K562 (cell line): ENCODE data around the gene NLK. TPM values are rescaled to one million over a fixed set of nuclear protein-coding genes. Genes with fewer than 3 reads are reported as not detected.

Experiments
- ATAC-seq: fragments of 200-7000 bp; cut with Tn5 transposase; 3 replicates; pipeline ENCODE4 v1.9.1; 2020; ENCODE audit warnings: moderate library complexity
- BruUV-seq: library from RNA; stranded (reverse); fragments of 400-500 nt; replicated peaks from 2 replicates; lab custom pipeline; 2021; lab: Mats Ljungman, UMichigan
- CTCF ChIA-PET: fragments of 300-600 bp; formaldehyde crosslinking; extraction: SDS; loops from one replicate; lab custom pipeline; 2021; ENCODE audit warnings: low intra/inter-chr PET ratio; lab: Yijun Ruan, JAX
- POLR2A ChIA-PET: fragments of 300-600, 350-650 bp; sonication (Branson Sonifier 250); formaldehyde crosslinking; extraction: SDS; loops from one replicate; lab custom pipeline; 2021; ENCODE audit warnings: antibody characterized with exemption, inconsistent platforms; lab: Yijun Ruan, JAX
- DNase-seq, 4 experiments: peaks; one replicate each; pipeline versions ENCODE4 v3.0.0 to v3.0.0-alpha.2; 2011 to 2018; ENCODE audit warnings: low spot score in 3 of 4, mixed read lengths in 3 of 4; ENCODE audit errors: extremely low read depth in 1 of 4
- FAIRE-seq: peaks from 2 replicates; lab custom pipeline; 2011; peaks lifted over from hg19 to GRCh38; lab: Jason Lieb, UNC
- H2AFZ ChIP-seq: 2 replicates; pipeline ENCODE4 v1.6.0; 2011; ENCODE audit warnings: low read depth, low read length, control low read depth, inconsistent platforms
- H3K27ac ChIP-seq: fragments of 200-600 bp; 3 replicates; pipeline ENCODE4 v1.8.0; 2011; ENCODE audit warnings: low read depth, mild to moderate bottlenecking, control low read depth, inconsistent platforms, low read length, moderate library complexity, mixed read lengths; ENCODE audit errors: extremely low read depth
- H3K27me3 ChIP-seq, 2 experiments: fragments of 300-600 bp in 1 of 2; 2 replicates in 1 of 2; 3 replicates in 1 of 2; pipeline versions ENCODE4 v1.6.0 to v1.8.0; 2011; ENCODE audit warnings: inconsistent platforms in 2 of 2, low read length in 2 of 2, mild to moderate bottlenecking in 1 of 2, mixed read lengths in 1 of 2, moderate library complexity in 1 of 2; ENCODE audit not compliant: control insufficient read depth in 2 of 2, insufficient read depth in 2 of 2
- H3K36me3 ChIP-seq: fragments of 300-600 bp; 3 replicates; pipeline ENCODE4 v1.8.0; 2011; ENCODE audit warnings: mild to moderate bottlenecking, low read length, inconsistent platforms; ENCODE audit not compliant: control insufficient read depth, insufficient read depth
- H3K4me1 ChIP-seq, 2 experiments: fragments of 200-600 bp in 1 of 2; replicated peaks in 1 of 2; 2 replicates in 1 of 2; 3 replicates in 1 of 2; pipeline versions ENCODE4 v1.5.1 to v1.8.0; 2011; ENCODE audit warnings: inconsistent platforms in 2 of 2, low read length in 2 of 2, mild to moderate bottlenecking in 1 of 2, mixed read lengths in 1 of 2, moderate library complexity in 1 of 2; ENCODE audit not compliant: control insufficient read depth in 2 of 2, insufficient read depth in 2 of 2
- H3K4me2 ChIP-seq: 2 replicates; pipeline ENCODE4 v1.6.1; 2011; ENCODE audit warnings: low read length, control low read depth, inconsistent platforms, mixed read lengths; ENCODE audit not compliant: insufficient read depth
- H3K4me3 ChIP-seq: fragments of 200-600 bp; sonication (generic), shearing (Covaris generic); 2 replicates; pipeline ENCODE4 v1.5.1; 2016; ENCODE audit warnings: control low read depth, inconsistent platforms
- H3K79me2 ChIP-seq: fragments of 200-600 bp; 3 replicates; pipeline ENCODE4 v1.8.0; 2011; ENCODE audit warnings: low read length, inconsistent platforms; ENCODE audit not compliant: control insufficient read depth, insufficient read depth
- H3K9ac ChIP-seq, 2 experiments: 2 replicates each; pipeline versions ENCODE4 v1.6.0 to v1.6.1; 2011; ENCODE audit warnings: low read depth in 2 of 2, low read length in 2 of 2, control low read depth in 1 of 2, inconsistent platforms in 1 of 2, mild to moderate bottlenecking in 1 of 2, mixed read lengths in 1 of 2; ENCODE audit not compliant: insufficient read depth in 1 of 2
- H3K9me1 ChIP-seq: one replicate; pipeline ENCODE4 v1.6.0; 2011; ENCODE audit warnings: inconsistent platforms, mild to moderate bottlenecking, low read length, moderate library complexity; ENCODE audit not compliant: control insufficient read depth, insufficient read depth
- H3K9me3 ChIP-seq: replicated peaks from 2 replicates; pipeline ENCODE4 v1.5.1; 2011; ENCODE audit warnings: low read depth, low read length, inconsistent platforms; ENCODE audit not compliant: control insufficient read depth, insufficient read depth
- H4K20me1 ChIP-seq: replicated peaks from 2 replicates; pipeline ENCODE4 v1.6.1; 2011; ENCODE audit warnings: low read length, inconsistent platforms, mixed read lengths; ENCODE audit not compliant: control insufficient read depth, insufficient read depth
- ASH1L ChIP-seq: fragments of 450-650 bp; IDR thresholded peaks from 2 replicates; pipeline ENCODE4 v1.6.1; 2018; ENCODE audit warnings: borderline replicate concordance, mild to moderate bottlenecking, low read depth; ENCODE audit not compliant: partially characterized antibody
- BACH1 ChIP-seq: fragments of 200-800 bp; sonication (Bioruptor generic); IDR thresholded peaks from 2 replicates; pipeline ENCODE4 v1.6.1; 2016; ENCODE audit warnings: missing genetic modification characterization, missing compliant biosample characterization
- CEBPB ChIP-seq: fragments of 450-650 bp; IDR thresholded peaks from 2 replicates; pipeline ENCODE4 v1.6.1; 2016; ENCODE audit warnings: missing genetic modification characterization, missing compliant biosample characterization
- CSDE1 ChIP-seq, 2 experiments: fragments of 450-650 bp; IDR thresholded peaks; 2 replicates each; pipeline ENCODE4 v1.6.1; 2016; ENCODE audit warnings: mild to moderate bottlenecking in 1 of 2
- DEAF1 ChIP-seq: fragments of 450-650 bp; formaldehyde crosslinking; IDR thresholded peaks from 2 replicates; pipeline ENCODE4 v1.4.0; 2020; ENCODE audit warnings: mild to moderate bottlenecking, moderate library complexity
- HDAC2 ChIP-seq: fragments of 450-650 bp; IDR thresholded peaks from 2 replicates; pipeline ENCODE4 v1.6.1; 2016; ENCODE audit warnings: mild to moderate bottlenecking
- KDM1A ChIP-seq, 2 experiments: fragments of 450-650 bp; IDR thresholded peaks; 2 replicates each; pipeline ENCODE4 v1.6.1; 2016; ENCODE audit warnings: mild to moderate bottlenecking in 2 of 2
- MAFK ChIP-seq: IDR thresholded peaks from 2 replicates; pipeline ENCODE4 v1.6.1; 2011; ENCODE audit warnings: low read length, improper control_type of control experiment
- PHF20 ChIP-seq: fragments of 450-650 bp; IDR thresholded peaks from 2 replicates; pipeline ENCODE4 v1.6.1; 2018; ENCODE audit not compliant: partially characterized antibody
- PHF21A ChIP-seq: fragments of 450-650 bp; IDR thresholded peaks from 2 replicates; pipeline ENCODE4 v1.6.1; 2017; ENCODE audit warnings: low read depth, borderline replicate concordance
- RBM34 ChIP-seq: fragments of 200-400 bp; formaldehyde crosslinking; IDR thresholded peaks from 2 replicates; pipeline ENCODE4 v1.6.1; 2018; ENCODE audit warnings: low read length, borderline replicate concordance; ENCODE audit not compliant: insufficient read depth
- SMAD2 ChIP-seq: fragments of 150-350 bp; IDR thresholded peaks from 2 replicates; pipeline ENCODE4 v1.6.1; 2014; ENCODE audit warnings: low read depth, mild to moderate bottlenecking, low read length
- SMAD4 ChIP-seq: fragments of 250-450 bp; sonication (Bioruptor Pico); conservative IDR thresholded peaks from 2 replicates; pipeline ENCODE4 v1.8.0; 2021; ENCODE audit warnings: inconsistent platforms, mild to moderate bottlenecking, moderate library complexity
- SMARCC2 ChIP-seq: fragments of 450-650 bp; IDR thresholded peaks from 2 replicates; pipeline ENCODE4 v1.6.1; 2017; ENCODE audit warnings: antibody characterized with exemption, moderate library complexity, mild to moderate bottlenecking, low read depth
- ZNF316 ChIP-seq: fragments of 450-650 bp; IDR thresholded peaks from 2 replicates; pipeline ENCODE4 v1.6.1; 2016
- ZNF384 ChIP-seq: IDR thresholded peaks from 2 replicates; pipeline ENCODE4 v1.6.1; 2012; ENCODE audit warnings: low read depth, low read length, improper control_type of control experiment
- WGBS: fragments of 100-300 bp; shearing (Covaris generic); methylation state at CpG from one replicate; pipeline ENCODE4 v1.1.6; 2016; ENCODE audit warnings: low coverage, mixed read lengths; ENCODE audit not compliant: insufficient coverage; ENCODE audit errors: missing lambda C conversion rate; 5-methylcytosine and 5-hydroxymethylcytosine counted together
- in situ Hi-C: fragments of 300-500 bp; cut with MboI; formaldehyde crosslinking; loops from 4 replicates; pipeline ENCODE4 v1.15.0; 2018; ENCODE audit warnings: inconsistent platforms, mixed read lengths
- intact Hi-C: fragments of 100-400 bp; cut with micrococcal nuclease; formaldehyde crosslinking; loops from 2 replicates; pipeline ENCODE4 v1.14.2; 2022
- polyA plus RNA-seq, 8 experiments: library from polyadenylated mRNA; depleted of rRNA in 4 of 8; stranded (reverse) in 5 of 8; unstranded in 3 of 8; fragments of >200 nt; fragmentation: Nextera tagmentation in 2 of 8; fragmentation: Illumina TruSeq in 1 of 8; extraction: Ambion mirVana in 2 of 8; extraction: Trizol in 1 of 8; gene quantifications; 2 replicates each; pipeline versions ENCODE4 v1.2.1 to v1.2.3, GENCODE V29; 2011 to 2014; ENCODE audit warnings: inconsistent platforms in 1 of 8, missing spikeins in 1 of 8
- total RNA-seq, 7 experiments: library from RNA; depleted of rRNA in 6 of 7; stranded (reverse); fragments of >200 nt in 6 of 7; fragmentation: Illumina TruSeq in 2 of 7; extraction: Trizol in 2 of 7; gene quantifications; 2 replicates each; pipeline versions ENCODE4 v1.2.1 to v1.2.3, GENCODE V29; 2011 to 2021; ENCODE audit warnings: low replicate concordance in 1 of 7
- TF ChIP-seq, protein P1 (sequence below): sonication (generic); formaldehyde crosslinking; IDR thresholded peaks from 2 replicates; pipeline ENCODE4 v1.9.0; 2022; ENCODE audit warnings: mild to moderate bottlenecking, missing genetic modification reagents
- TF ChIP-seq, protein P2 (sequence below): fragments of 150-350 bp; conservative IDR thresholded peaks from 2 replicates; pipeline ENCODE4 v1.6.1; 2014; ENCODE audit warnings: low read length
- TF ChIP-seq, protein P3 (sequence below): fragments of 450-650 bp; formaldehyde crosslinking; IDR thresholded peaks from 2 replicates; pipeline ENCODE4 v1.4.0; 2022; ENCODE audit warnings: missing genetic modification characterization

Gene NLK
- total and polyA plus RNA-seq, 9 of the 15 experiments (the other 6 are each of a cell fraction or from before 2014, with no cell fraction given), result 10.9 to 59.6 (median 26.7) TPM

GRCh38 chr17:28001149-28001548 lies 41.3 kb upstream of the NLK start:
- BruUV-seq, result no TSS peak
- no peaks in the 10 kb centered on the region for H3K9me3 ChIP-seq
- no peaks in the 10 kb centered on the region for H4K20me1 ChIP-seq
- no peak overlapping the region for H3K9ac ChIP-seq
- ATAC-seq (peak; percentile 56; the same call in 1 of the 3 replicates), FAIRE-seq (peak; percentile 42), DNase-seq (no peak)
- H3K4me2 ChIP-seq, result no peak overlapping the region
- ChIA-PET CTCF (no interaction called here), POLR2A (interaction anchor here (0.7 to 1.8 kb wide), 5 partner anchors 10 to 107 kb away, joined by 3 to 4 read pairs (median 3); no protein-coding TSS in a partner anchor)
- no peaks in the 10 kb centered on the region for H3K36me3 ChIP-seq
- 14% methylated on average over 3 of the region's 3 CpGs for WGBS
- intact Hi-C loops, result no loop called here
- no peaks in the 10 kb centered on the region for H3K79me2 ChIP-seq
- H2AFZ ChIP-seq, result no peak overlapping the region
- H3K4me3 ChIP-seq, result no peak overlapping the region
- no peak overlapping the region for H3K27ac ChIP-seq
- no peaks in the 10 kb centered on the region for H3K9me1 ChIP-seq
- no peaks in the 10 kb centered on the region; a peak in 1 of 5 replicates for H3K27me3 ChIP-seq
- 0 out of 5 replicates have a peak, but pooled peaks cover 0 to 5% of the 10 kb centered on the region in 2 experiments for H3K4me1 ChIP-seq
- in situ Hi-C loops, result no loop called here
- TF ChIP-seq SMAD4, result no peak
- peak; percentile 89 for TF ChIP-seq KDM1A (IDR thresholded peaks at IDR 0.05)
- no peak for TF ChIP-seq CSDE1 (IDR thresholded peaks at IDR 0.05)
- TF ChIP-seq BACH1 (tag), result no peak
- TF ChIP-seq, protein P1, sequence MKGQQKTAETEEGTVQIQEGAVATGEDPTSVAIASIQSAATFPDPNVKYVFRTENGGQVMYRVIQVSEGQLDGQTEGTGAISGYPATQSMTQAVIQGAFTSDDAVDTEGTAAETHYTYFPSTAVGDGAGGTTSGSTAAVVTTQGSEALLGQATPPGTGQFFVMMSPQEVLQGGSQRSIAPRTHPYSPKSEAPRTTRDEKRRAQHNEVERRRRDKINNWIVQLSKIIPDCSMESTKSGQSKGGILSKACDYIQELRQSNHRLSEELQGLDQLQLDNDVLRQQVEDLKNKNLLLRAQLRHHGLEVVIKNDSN (CRISPR knock-in tag), result no peak
- TF ChIP-seq CEBPB (tag), result no peak
- no peak for TF ChIP-seq ASH1L
- TF ChIP-seq PHF21A, result peak; percentile 54; the same call in 1 of the 2 replicates
- TF ChIP-seq HDAC2, result 0 out of 2 replicates have a peak, but pooled peaks have one; percentile 41
- TF ChIP-seq SMARCC2, result no peak
- no peak for TF ChIP-seq RBM34
- no peak for TF ChIP-seq DEAF1 (CRISPR knock-in tag)
- TF ChIP-seq SMAD2, result no peak
- TF ChIP-seq ZNF384, result peak; percentile 73
- TF ChIP-seq MAFK, result peak; percentile 34; the same call in 1 of the 2 replicates
- TF ChIP-seq, protein P2, sequence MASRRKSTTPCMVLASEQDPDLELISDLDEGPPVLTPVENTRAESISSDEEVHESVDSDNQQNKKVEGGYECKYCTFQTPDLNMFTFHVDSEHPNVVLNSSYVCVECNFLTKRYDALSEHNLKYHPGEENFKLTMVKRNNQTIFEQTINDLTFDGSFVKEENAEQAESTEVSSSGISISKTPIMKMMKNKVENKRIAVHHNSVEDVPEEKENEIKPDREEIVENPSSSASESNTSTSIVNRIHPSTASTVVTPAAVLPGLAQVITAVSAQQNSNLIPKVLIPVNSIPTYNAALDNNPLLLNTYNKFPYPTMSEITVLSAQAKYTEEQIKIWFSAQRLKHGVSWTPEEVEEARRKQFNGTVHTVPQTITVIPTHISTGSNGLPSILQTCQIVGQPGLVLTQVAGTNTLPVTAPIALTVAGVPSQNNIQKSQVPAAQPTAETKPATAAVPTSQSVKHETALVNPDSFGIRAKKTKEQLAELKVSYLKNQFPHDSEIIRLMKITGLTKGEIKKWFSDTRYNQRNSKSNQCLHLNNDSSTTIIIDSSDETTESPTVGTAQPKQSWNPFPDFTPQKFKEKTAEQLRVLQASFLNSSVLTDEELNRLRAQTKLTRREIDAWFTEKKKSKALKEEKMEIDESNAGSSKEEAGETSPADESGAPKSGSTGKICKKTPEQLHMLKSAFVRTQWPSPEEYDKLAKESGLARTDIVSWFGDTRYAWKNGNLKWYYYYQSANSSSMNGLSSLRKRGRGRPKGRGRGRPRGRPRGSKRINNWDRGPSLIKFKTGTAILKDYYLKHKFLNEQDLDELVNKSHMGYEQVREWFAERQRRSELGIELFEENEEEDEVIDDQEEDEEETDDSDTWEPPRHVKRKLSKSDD, result no peak
- TF ChIP-seq PHF20, result no peak
- TF ChIP-seq, protein P3, sequence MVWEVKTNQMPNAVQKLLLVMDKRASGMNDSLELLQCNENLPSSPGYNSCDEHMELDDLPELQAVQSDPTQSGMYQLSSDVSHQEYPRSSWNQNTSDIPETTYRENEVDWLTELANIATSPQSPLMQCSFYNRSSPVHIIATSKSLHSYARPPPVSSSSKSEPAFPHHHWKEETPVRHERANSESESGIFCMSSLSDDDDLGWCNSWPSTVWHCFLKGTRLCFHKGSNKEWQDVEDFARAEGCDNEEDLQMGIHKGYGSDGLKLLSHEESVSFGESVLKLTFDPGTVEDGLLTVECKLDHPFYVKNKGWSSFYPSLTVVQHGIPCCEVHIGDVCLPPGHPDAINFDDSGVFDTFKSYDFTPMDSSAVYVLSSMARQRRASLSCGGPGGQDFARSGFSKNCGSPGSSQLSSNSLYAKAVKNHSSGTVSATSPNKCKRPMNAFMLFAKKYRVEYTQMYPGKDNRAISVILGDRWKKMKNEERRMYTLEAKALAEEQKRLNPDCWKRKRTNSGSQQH (CRISPR knock-in tag), result no peak
- TF ChIP-seq ZNF316, result peak; percentile 63
